Skeletal muscle cell (primary cell): ENCODE data around the gene CNN3.

Experiments
- DNase-seq: peaks from one replicate; pipeline ENCODE4 v3.0.0-alpha.2; 2010; ENCODE audit warnings: low read depth
- H3K4me3 ChIP-seq: 2 replicates; pipeline ENCODE4 v1.5.1; 2011; ENCODE audit warnings: low read depth, mild to moderate bottlenecking, control low read depth, low read length, moderate library complexity

The CNN3 gene

GRCh38 chr1:94899756-94900155 lies 27.2 kb downstream of the CNN3 start:
- no peak for DNase-seq
- no peak overlapping the region for H3K4me3 ChIP-seq

DNA sequence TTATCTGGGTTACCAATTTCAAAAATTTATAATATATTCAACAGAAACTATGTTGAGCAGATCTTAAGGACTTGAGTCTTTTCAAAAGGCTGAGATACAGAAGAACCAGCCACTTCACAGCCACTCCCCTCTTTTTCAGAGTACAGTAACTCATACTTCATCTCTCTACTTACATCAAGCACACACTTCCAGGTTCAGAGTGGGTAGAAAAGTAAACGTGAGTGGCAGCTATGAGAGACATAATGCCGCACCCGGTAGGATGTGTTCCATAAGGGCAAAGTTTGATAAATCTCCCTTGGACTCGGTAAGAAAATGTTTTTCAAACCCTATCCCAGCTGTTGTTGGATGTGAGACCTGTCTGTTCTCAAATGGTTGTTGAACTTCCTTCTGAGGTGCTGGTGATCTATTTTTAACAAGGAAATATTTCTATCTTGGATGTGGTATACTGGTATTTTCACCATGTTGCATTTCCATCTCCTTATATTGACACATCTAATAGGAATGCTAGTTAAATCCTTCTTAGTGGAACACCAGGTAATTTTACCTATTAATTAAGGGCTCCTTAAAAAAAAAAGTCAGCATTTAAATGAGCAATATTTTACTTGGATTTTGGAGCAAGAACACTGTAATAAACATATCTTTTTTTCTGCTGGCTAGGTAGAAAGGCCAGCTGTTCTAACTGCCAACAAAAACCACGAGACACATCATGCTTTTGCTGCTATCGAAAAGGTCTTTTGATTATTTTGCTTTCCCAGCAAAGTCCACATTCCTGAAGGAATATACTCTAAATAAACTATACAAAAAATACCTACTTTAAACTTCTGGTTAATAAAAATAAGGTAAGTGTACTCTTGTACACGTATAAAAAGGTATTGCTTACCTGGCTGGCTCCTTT lies 28.2 kb downstream of the CNN3 start:
- no peak for DNase-seq
- no peak overlapping the region for H3K4me3 ChIP-seq

DNA sequence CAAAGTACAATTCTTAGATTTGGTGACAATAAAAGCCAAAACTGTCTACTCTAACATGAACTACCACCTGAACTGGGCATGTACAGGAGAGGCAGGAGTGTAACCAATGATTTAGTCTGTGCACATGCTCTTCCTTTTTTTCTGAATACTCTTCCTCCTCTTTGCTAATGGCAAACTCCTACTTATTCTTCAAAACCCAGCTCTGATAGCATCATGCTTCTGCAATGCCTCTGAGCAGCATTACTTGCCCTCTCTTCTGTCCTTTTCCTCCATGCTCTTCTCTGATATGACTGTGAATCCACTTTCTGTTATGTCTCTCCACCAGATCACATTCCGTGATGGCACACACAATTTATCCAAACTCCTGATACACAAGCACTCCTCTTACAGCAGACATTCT lies 31.4 kb downstream of the CNN3 start:
- H3K4me3 ChIP-seq: no peak overlapping the region
- no peak for DNase-seq

GRCh38 chr1:94894630-94895029 lies 32.3 kb downstream of the CNN3 start:
- H3K4me3 ChIP-seq: no peak overlapping the region
- no peak for DNase-seq

DNA sequence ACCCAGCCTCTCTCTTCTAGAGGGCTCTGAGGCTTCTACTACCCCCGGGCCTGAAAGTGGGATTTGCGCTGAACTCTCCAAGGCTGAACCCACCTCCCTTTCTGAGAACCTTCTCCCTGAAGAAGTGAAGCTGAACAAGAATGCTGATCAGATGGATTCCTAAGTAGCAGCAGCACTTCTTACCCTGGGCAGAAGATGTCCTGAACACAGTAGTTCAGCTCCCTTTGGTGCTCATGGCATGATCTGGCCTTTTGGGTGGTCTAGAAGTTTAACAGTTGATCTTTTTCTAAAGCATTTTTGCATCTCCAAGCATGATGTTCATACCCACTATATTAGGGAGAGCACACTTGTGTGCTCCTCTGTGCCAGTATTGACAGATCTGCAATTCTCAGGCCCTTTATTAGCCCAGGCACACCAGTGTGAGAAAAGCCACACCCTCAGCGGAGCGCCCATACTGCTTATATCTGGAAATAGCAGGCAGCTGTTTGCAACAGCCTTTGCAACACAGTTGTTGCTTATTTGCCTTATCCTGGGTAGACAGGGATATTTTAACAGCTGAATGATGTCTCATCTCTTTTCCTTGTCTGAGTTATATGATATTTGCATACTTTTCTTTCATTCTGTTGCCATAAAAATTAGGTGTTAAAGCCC lies 34.2 kb downstream of the CNN3 start:
- no peak for DNase-seq
- H3K4me3 ChIP-seq: no peak overlapping the region

DNA sequence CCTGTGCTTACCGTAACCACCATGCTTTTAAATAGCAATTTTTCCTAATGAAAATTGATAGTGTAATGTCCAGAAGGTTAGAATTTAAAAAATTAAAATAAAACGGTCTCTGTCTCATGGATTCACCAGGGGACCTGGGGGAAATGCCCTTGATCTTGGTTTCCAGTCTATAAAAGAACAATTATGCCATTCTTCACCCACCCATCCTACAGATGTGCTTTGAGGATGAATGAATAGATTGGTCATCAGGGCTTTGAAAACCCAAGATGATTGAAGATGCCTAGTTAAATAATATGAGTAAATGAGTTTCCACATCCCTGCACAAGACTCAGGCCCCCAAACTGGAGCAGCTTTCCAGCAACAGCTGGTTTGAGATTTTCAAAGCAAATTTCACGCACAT lies 38.7 kb downstream of the CNN3 start:
- H3K4me3 ChIP-seq: no peak overlapping the region
- no peak for DNase-seq

- DNase-seq: no peak
- H3K4me3 ChIP-seq: no peak overlapping the region
Measured at GRCh38 chr1:94887603-94888171, 39.2 kb downstream of the CNN3 start.

- no peak overlapping the region for H3K4me3 ChIP-seq
- DNase-seq: no peak
Measured at GRCh38 chr1:94887106-94887505, 39.8 kb downstream of the CNN3 start.

- no peak for DNase-seq
- no peak overlapping the region for H3K4me3 ChIP-seq
Measured at GRCh38 chr1:94886361-94886760, 40.5 kb downstream of the CNN3 start.

DNA sequence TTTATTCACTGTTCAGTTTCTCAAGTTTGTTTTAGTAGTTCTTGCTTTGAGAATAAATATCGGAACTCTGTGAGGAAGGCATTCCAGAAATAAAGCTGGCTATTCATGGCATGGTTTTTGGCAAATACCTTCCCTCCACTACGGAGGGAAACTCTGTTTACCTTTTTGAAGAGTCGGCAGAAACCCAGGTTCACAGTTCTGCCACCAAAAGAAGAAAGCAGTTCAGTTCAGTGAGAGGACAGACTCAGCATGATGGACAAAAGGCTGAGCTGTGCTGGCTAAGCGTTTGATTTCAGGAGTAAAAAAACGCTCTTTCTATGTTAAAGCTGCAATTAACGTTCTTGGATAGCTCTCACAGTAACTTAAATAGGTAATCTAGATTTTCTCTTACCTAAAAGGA lies 42.4 kb downstream of the CNN3 start:
- H3K4me3 ChIP-seq: no peak overlapping the region
- no peak for DNase-seq

DNA sequence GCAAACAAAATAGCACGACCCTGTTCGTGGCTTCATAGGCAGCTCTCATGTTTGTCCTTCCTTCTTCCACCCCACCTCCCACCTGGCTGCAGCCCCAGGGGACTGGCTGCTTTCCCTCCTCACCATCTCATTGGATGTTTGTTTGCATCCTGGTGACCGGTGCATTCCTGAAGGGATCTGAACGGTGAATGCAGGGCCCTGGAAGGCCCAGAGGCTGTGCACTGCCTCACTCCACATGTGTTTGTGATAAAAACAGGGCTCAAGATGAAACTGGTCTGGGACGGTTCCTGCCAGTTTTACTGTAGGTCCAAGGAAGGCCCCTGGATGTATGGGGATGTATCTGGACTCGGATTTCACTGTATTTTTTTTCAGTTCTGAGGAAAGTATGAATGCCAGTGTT lies 42.8 kb downstream of the CNN3 start:
- H3K4me3 ChIP-seq: no peak overlapping the region
- no peak for DNase-seq

- H3K4me3 ChIP-seq: no peak overlapping the region
- no peak for DNase-seq
Measured at GRCh38 chr1:94883691-94884090, 43.2 kb downstream of the CNN3 start.

GRCh38 chr1:94878329-94878728 lies 48.6 kb downstream of the CNN3 start:
- H3K4me3 ChIP-seq: no peak overlapping the region

DNA sequence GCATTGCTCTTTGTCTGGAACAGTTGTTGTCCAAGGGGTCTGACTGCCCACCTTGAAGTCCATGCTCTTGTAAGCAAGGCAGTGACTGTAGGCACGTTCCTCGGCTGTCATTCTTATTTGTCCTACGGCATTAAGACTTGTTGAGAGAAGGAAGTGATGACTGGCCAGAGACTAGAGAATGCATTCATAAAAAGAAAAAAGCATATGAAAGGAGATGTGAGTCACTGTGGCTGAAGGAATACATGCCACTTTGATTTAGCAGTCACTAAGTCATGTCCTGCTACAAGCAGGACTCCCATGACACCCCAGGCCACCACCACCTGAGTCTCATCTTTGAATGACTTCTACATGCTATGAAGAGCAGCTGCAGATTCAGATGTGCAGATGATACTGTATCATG lies 50.5 kb downstream of the CNN3 start:
- DNase-seq: no peak
- no peak overlapping the region for H3K4me3 ChIP-seq

More at GRCh38 chr1:94878329-94878728, 48.6 kb downstream of the CNN3 start:
- no peak for DNase-seq

DNA sequence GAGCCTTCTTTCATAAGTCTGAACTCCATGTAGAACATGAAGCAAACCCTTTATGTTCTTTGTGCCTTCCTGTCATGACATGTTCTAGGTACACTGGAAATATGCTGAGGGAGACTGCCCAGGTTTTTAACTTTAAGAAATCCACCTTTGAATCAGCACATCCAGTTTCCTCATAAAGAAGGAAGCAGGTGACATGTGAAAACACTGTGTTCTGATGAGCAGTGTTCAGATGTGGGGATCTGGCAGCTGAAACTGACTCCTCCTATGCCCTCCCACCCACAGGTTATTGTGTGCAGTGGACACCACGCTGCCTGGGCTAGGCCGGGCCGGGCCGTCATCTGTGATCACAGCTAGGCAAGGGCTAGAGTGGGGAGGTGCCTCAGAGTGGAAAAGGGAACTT lies 51.1 kb downstream of the CNN3 start:
- DNase-seq: no peak
- H3K4me3 ChIP-seq: no peak overlapping the region

GRCh38 chr1:94874423-94874822 lies 52.5 kb downstream of the CNN3 start:
- no peak overlapping the region for H3K4me3 ChIP-seq

DNA sequence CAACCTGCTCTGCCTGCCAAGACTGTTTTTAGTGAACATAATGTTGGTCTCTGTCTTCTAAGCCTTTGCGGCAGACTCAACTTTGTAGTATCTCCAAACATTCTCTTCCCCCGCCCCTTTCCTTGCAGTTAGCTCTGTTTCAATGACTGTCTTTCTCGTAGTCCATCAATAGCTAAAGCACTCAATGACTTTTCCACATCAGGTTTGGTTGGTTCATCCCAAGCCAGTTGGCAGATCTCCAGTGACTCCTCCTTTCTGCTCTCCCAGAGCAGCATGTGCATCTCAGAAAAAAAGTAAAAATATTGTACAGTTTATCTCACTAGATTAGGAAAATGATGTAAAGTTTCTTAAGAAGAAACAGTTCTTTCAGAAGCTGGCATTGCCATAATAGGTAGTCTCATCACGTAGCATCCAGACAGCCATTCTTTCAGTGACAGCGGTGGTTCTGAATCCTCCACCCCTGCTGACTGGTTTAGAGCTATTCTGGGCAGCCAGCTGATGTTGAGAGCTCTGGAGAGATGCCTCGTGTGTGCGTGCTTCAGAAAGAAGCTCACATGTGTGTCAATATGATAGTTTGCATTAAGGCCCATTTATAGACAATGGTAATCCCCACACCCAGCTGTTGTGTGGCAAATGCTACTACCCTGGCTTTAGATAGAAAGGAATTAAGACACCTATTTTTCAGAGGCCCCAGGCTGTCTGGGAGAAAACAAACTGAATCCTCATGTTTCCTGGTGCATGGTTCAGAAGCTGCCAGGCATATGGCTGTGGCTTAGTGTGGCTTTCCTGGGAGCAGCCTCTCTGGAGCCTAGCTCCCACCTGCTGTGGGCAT lies 53.2 kb downstream of the CNN3 start:
- H3K4me3 ChIP-seq: no peak overlapping the region
- peak; percentile 68 for DNase-seq

More at GRCh38 chr1:94874423-94874822, 52.5 kb downstream of the CNN3 start:
- no peak for DNase-seq

DNA sequence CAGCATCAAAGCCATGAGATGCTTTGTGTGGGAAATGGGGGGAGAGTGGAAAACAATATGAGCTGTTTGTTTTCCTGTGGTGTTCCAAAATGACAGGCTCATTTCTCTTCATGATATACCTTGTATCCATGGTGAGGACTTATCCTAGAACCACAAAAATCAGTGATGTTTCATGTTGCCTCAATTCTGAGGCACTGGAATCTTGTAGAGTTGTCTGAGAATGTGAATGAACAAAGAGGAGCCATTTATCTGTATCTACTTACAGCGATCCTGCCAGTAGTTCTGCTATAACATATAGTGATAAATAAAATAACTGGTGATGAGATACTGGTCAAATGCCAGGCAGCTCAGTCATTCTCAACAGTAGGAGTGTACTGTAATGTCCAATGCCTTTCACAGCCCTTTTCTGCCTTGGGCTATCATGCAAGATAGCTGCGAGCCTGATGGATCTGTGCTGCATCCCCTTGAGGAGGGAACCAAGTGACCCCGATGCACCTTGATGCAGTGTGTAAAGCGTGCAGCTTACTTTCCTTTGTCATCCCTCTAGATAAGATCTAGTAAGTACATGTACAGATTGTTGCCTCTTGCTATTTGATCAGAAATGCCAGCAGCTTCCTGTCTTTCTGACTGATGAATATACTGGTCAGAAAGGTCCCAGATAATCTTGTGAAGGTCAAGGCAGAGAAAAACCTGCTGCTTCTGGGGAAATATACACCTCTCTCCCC lies 54.0 kb downstream of the CNN3 start:
- DNase-seq: no peak

GRCh38 chr1:94871031-94871430 lies 55.9 kb downstream of the CNN3 start:
- DNase-seq: no peak
- no peak overlapping the region for H3K4me3 ChIP-seq

More for the DNA sequence above, 54.0 kb downstream of the CNN3 start:
- H3K4me3 ChIP-seq: no peak overlapping the region
